ENCODE data around the gene MINDY4B. TPM values are rescaled to one million over a fixed set of nuclear protein-coding genes. Genes with fewer than 3 reads are reported as not detected.

The MINDY4B gene
- polyA plus RNA-seq, 1 donor (not counting 4 experiments of a cell fraction or from before 2014, with no cell fraction given): not detected

DNA sequence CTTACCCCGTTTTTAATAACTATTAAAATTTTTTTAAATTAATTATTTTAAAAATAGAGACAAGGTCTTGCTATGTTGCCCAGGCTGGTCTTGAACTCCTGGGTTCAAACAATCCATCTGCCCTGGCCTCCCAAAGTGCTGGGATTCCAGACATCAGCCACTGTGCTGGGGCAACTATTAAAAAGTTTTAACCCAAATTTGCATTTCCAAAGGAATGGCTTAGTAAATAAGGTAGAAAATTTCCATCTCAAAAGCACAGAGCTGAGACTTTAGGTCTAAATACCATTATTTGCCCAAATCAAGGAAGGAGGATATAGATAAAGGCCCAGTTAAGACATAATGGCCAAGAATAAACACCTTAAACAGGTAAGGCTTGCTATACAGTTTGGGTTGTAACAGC, 56.4 kb downstream of the MINDY4B start:
- FAIRE-seq: no peak
- dilution Hi-C loops (cut with MboI; ENCODE audit: extremely low pct_ligation_motif_present, low sequenced_read_pairs): no loop called here
- Histone ChIP-seq H3K4me3 (ENCODE audit: control insufficient read depth in 2 of 3, extremely low read depth in 1 of 3, insufficient read depth in 2 of 3, low read depth in 1 of 3, low read length in 3 of 3) (no peak overlapping the region), H3K27ac (ENCODE audit: control insufficient read depth, insufficient read depth, low read length) (no peak overlapping the region), H3K4me2 (ENCODE audit: control insufficient read depth, extremely low read depth, insufficient read depth, low read depth, low read length) (no peak overlapping the region), H3K27me3 (ENCODE audit: control insufficient read depth, extremely low read depth, insufficient read depth, low read length) (no peaks in the 10 kb centered on the region), H3K9me3 (ENCODE audit: control insufficient read depth, low read depth, low read length) (no peaks in the 10 kb centered on the region), H3K36me3 (ENCODE audit: control insufficient read depth in 2 of 2, extremely low read depth in 1 of 2, insufficient read depth in 2 of 2, low read length in 2 of 2) (no peaks in the 10 kb centered on the region), H3K9ac (ENCODE audit: control insufficient read depth, extremely low read depth, insufficient read depth, low read length) (no peak overlapping the region), H4K20me1 (ENCODE audit: control insufficient read depth, extremely low read depth, insufficient read depth, low read length) (no peaks in the 10 kb centered on the region), H2AFZ (ENCODE audit: control insufficient read depth, low read length) (no peak overlapping the region), H3K9me1 (ENCODE audit: control insufficient read depth, extremely low read depth, insufficient read depth, low read length) (no peaks in the 10 kb centered on the region), H3K79me2 (ENCODE audit: control insufficient read depth, insufficient read depth, low read length) (no peaks in the 10 kb centered on the region), H3K4me1 (ENCODE audit: control insufficient read depth, extremely low read depth, insufficient read depth, low read length) (no peaks in the 10 kb centered on the region)
- TF ChIP-seq CTCF (optimal IDR thresholded peaks at IDR 0.05 in 1 of 3, IDR thresholded peaks at IDR 0.05 in 1 of 3, conservative IDR thresholded peaks at IDR 0.05 in 1 of 3; ENCODE audit: extremely low read depth in 1 of 3, insufficient read depth in 2 of 3, low read length in 3 of 3) (no peak), EZH2 (IDR thresholded peaks at IDR 0.05; ENCODE audit: low read length) (no peak)
- no peak for DNase-seq (ENCODE audit: low read depth, low spot score)

DNA sequence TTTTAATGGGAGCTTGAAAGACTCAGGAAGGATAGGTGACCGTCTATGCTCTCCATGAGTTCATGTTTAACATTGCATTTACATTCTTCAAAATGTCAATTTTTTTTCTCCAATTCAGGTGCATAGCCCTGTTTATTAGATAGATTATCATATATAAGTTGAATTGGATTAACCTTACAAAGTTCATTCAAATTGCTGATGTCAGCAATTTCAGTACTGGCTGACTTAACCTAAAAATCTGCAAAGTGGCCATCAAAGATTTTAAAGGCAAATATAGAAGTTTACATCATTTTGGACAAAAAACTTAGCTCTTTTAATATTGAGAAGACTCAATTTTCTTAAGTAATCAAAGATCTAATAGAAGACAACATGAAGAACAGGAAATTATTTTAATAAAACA, 57.8 kb downstream of the MINDY4B start:
- H3K9me1 ChIP-seq (ENCODE audit: control insufficient read depth, extremely low read depth, insufficient read depth, low read length): no peaks in the 10 kb centered on the region
- no peak overlapping the region for H3K4me2 ChIP-seq (ENCODE audit: control insufficient read depth, extremely low read depth, insufficient read depth, low read depth, low read length)
- FAIRE-seq (no peak), DNase-seq (ENCODE audit: low read depth, low spot score) (no peak)
- H3K9ac ChIP-seq (ENCODE audit: control insufficient read depth, extremely low read depth, insufficient read depth, low read length): no peak overlapping the region
- TF ChIP-seq EZH2 (IDR thresholded peaks at IDR 0.05; ENCODE audit: low read length) (no peak), CTCF (optimal IDR thresholded peaks at IDR 0.05 in 1 of 3, IDR thresholded peaks at IDR 0.05 in 1 of 3, conservative IDR thresholded peaks at IDR 0.05 in 1 of 3; ENCODE audit: extremely low read depth in 1 of 3, insufficient read depth in 2 of 3, low read length in 3 of 3) (no peak)
- H3K79me2 ChIP-seq (ENCODE audit: control insufficient read depth, insufficient read depth, low read length): no peaks in the 10 kb centered on the region
- no peaks in the 10 kb centered on the region for H4K20me1 ChIP-seq (ENCODE audit: control insufficient read depth, extremely low read depth, insufficient read depth, low read length)
- no peak overlapping the region for H3K4me3 ChIP-seq (ENCODE audit: control insufficient read depth in 2 of 3, extremely low read depth in 1 of 3, insufficient read depth in 2 of 3, low read depth in 1 of 3, low read length in 3 of 3)
- H3K27me3 ChIP-seq (ENCODE audit: control insufficient read depth, extremely low read depth, insufficient read depth, low read length): no peaks in the 10 kb centered on the region
- H3K27ac ChIP-seq (ENCODE audit: control insufficient read depth, insufficient read depth, low read length): no peak overlapping the region
- H3K36me3 ChIP-seq (ENCODE audit: control insufficient read depth in 2 of 2, extremely low read depth in 1 of 2, insufficient read depth in 2 of 2, low read length in 2 of 2): no peaks in the 10 kb centered on the region
- dilution Hi-C loops (cut with MboI; ENCODE audit: extremely low pct_ligation_motif_present, low sequenced_read_pairs): no loop called here
- H2AFZ ChIP-seq (ENCODE audit: control insufficient read depth, low read length): no peak overlapping the region
- no peaks in the 10 kb centered on the region for H3K4me1 ChIP-seq (ENCODE audit: control insufficient read depth, extremely low read depth, insufficient read depth, low read length)
- no peaks in the 10 kb centered on the region for H3K9me3 ChIP-seq (ENCODE audit: control insufficient read depth, low read depth, low read length)
